ENCODE data around the gene CD2BP2.
"Not testable (repeated sequence)": the region's sequence is repeated elsewhere in the genome, so short reads cannot be mapped to it uniquely, and the experiment has no call there.

CD2BP2 gene

DNA sequence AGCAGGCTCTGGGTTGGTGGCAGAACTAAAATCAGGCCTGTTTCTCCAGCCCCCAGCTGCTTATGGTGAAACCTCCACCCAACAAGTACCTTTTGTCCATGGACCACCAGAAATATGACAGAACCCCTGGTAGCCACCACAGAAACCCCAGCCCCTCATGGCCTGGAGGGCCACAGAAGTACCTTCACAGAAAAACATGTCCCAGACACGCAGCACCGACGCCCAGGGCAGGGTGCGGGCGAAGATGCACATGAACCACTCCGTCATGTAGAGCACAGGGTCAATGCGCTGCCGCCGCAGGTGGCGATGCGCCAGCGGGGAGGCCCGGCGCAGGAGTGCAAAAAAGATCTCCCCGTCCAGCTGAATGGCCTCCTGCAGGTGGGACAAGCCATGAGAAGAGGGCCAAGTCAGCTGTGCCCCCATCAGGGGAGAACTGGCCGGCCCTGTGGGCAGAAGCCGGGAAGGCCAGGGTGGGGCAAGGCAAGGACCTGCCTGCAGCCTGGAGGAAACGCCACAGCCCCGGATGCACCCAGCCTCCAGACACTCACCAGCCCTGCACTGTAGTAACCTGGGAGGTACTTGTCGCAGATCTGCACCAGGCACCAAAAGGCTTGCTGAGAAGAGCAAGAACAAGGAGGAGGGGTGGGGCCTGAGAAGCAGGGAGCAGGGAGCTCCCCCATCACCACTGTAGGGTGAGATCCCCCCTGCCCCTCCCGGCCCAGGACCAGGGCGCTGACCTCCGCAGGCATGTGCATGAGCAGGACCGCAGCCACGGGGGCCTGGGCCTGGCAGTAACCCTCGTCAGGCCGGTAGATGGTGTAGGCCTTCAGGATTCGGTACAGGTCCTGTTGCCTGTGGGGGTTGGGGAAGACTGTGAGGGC lies 4.1 kb upstream of the CD2BP2 start:
- DNase-seq: no peak

DNA sequence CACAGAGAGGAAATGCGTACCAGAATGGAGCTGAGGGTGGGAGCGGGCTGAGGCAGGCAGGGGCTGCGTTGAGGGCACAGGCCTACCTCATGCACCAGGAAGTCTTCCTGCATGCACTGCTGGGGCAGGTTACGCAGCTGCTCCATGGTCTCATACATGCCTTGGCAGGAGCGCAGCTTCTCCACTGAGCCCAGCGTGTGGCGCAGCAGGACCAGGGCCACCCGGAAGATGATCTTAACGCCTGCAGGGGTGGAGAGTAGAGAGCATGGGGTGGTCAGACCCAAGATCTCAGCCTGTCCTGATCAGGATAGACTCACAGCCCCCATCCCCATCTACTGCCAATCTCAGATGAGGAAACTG lies 3.4 kb upstream of the CD2BP2 start:
- DNase-seq: no peak

DNA sequence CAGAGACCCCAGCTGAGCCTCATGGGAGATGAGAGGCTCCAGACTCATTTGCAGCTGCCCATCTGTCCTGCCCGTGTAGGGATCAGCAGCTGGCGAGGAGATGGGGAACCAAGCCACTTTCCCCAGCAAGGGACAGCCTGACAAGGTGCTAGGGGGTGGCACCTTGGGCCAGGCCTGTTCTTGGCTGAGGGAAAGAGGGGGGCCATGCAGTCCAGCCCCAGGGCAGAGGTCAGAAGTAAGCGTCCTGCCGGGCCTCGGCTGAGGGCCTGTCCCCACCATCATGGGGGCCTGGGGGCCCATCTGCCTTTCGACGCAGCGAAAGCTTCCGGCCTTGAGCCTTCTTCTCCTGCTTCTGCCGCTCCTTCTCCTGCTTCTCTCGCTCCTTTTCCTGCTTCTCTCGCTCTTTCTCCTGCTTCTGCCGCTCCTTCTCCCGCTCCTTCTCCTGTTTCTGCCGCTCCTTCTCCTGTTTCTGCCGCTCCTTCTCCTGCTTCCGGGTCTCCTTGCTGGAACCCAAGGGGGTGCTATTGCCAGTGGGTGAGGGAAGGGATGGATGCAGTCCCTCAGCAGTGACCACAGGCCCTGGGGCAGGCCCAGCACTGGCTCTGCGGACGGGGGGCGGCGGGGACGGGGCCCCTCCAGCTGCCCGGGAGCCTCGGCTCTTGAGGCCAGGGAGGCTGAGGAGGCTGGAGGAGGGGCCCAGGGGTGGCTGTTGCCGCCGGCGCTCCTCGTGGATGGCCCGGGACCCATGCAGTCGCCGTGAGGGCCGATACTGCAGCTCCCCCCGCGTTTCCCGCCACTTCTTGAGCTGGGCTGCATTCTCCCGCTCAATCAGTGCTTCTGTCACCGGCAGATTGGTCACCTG lies 2.8 kb upstream of the CD2BP2 start:
- DNase-seq: no peak

DNA sequence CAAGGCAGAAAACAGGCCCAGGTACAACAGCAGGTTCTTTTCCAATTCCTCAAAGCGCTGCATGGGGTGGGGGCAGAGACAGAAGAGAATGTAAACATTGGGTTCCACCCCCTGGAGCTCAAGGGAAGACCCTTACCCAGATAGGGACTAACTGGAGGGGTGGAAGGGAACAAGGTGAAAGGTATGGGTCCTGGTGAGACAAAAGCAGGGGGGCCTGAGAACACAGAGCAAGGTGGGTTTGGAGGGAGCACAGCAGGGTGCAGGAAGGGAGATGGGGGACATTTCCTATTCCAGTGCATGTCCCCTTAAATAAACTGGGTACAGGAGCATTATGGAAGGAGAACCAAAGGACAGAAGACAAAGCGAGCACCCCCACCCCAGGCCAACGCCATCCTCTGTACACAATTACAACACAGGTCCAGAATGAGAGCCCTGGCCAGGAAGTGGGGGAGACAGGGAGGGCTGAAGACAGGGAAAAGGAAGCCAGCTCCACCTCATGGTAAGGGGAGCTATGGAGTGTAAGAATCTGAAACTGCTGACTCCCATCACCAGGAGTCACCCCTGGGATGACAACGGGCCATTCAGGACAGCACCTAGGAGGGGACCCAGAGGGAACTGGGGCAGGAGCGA lies 2.1 kb upstream of the CD2BP2 start:
- DNase-seq: no peak

DNA sequence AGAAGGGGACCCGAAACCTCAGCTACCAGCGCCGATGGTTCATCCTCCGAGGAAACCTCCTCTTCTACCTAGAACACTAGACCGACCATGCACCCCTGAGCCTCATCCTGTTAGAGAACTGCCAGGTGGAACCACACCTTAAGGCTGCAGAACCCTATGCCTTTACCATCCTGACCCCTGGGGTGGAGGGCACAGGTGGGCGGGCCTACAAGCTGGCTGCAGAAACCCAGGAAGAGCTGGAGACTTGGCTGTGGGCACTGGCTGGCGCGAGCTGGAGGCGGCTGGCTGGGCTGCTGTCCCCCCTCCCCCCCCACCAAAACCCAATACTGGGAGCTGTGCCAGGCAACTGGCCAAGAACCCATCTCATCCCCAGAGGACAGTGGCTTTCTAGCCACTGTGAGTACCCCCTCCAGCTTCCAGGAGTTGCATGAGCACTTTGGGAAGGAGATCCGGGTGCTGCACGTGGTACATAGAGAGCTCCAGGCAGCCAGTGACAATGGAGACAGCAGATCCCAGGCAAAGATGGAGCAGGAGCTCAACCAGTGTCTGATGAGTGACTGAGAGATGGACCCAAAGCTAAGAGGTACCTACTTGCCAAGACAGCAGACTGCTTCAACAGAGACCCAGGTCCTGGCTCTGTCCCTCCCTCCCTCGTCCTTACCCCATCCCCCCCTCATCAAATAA lies 1.4 kb upstream of the CD2BP2 start:
- DNase-seq: no peak

DNA sequence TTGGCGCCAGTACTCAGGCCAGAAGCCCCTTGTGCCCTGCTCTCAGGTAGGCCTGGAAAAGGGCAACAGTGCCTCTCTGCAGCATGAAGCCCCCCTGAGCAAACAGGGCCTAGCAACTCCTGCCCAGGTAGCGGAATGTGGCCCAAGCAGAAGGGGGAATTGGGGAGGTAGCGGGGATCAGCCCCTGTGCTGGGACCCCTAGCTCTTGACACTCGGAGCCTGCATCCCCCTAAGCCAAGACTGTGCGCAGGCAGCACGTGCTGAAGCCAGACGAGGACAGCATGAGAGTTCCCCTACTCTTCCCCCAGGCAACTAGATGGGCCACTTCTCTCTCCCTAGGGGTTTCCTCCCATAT lies 823 bp upstream of the CD2BP2 start:
- no peak for DNase-seq

DNA sequence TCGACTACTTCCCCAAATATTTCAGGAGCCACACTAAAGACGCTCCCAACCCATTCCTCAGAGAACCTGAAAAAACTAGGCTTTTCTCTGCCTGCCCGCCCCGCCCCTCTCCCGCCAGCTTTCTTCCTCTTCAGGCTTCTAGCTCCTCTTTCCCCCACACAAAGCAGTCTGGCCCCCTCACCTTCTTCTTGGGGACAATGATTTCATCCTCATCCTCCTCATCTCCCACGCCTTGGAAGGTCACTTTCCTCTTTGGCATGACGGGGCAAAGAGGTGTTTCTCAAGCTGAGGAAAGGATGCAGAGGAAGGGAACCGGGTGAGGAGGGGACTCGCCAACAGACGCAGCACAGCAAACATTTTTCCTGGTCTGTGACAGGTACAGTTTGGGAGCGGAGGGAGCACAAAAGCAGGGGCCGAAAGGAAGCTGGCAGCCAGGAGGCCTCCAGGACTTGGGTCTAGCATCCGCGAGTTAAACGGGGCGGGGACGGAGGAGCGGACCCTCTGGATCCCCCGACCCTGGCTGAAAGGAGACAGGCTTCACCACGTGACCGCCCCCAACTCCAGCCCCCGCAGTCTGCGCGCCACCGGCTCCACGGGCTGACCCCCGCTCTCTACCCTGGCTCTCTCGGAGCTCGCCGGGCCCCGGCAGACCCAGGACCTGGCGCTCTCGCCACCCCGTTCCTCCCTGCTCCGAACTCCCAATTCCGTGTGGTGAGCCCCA lies 525 bp downstream of the CD2BP2 start:
- DNase-seq: no peak

DNA sequence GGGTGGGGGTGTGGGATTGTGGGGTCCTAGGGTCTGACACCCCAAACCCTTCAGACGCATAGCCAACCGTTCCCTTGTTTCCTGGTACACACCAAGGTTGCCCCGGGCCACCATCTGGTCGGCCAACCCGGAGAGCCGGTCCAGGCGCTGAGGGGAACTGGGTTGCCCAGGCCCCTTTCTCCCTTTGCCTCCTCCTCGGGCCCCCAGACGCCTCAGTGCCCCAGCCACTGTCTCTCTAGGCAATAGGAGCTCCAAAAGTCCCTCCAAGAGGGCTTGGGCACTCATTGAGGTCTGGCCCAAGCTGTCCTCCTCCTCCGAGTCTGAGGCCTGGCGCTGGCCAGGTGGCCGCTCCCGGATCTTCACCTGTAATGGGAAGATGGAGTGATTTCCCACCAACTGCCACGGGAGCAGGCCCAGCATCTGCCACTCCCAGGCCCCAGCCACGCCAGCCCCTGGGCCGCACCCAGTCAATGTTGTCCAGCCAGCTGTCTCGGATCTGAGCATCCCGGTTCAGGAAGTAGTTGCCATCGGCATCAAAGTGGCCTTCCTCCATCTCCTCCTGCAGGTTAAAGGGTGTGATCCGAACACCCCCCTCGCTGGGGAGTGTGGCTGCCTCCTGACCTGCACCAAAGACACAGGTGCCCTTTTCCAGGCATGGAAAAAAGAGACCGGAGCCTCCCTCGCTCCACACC lies 1.5 kb downstream of the CD2BP2 start:
- DNase-seq: no peak

DNA sequence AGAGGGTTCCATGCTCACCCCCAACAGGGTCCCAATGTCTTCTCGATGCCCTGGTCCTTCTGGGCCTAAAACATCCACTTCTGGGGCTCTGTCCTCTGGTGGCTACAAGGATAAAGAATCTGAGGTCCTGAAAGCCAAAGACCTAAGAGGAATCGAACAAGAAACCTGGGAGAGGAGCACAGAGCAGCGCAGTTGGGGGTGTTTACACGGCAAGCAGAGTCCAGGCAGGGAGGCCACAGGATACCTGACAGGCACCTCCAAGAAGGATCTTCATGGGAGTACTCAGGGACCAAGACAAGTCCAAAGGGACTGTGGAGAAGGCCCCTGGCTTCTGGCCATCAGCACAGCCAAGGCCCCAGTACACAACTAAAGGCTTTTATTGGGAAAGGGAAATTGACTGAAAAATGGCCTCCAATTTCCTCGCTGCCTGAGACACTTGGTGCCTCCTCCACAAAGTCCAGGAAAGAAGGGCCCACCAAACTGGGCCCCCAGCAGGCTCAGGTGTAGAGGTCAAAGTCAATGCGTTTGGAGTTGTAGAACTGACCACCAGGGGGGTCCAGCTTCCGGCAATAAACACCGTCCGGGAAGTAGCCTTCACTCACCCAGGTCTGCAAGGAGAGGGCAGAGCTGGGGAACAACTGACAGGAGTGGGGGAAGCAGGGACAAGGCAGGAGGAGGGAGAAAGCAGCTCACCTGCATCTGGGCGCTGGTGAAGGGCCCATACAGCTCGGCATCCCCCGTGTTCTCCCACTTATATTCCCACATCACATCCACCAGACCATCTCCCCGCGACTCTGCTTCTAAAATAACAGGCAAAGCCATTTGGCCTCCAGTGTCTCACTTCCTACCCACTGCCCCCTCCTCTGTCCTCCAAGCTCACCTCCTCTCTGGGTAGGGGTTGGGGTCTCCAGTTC lies 2.4 kb downstream of the CD2BP2 start:
- DNase-seq: no peak

DNA sequence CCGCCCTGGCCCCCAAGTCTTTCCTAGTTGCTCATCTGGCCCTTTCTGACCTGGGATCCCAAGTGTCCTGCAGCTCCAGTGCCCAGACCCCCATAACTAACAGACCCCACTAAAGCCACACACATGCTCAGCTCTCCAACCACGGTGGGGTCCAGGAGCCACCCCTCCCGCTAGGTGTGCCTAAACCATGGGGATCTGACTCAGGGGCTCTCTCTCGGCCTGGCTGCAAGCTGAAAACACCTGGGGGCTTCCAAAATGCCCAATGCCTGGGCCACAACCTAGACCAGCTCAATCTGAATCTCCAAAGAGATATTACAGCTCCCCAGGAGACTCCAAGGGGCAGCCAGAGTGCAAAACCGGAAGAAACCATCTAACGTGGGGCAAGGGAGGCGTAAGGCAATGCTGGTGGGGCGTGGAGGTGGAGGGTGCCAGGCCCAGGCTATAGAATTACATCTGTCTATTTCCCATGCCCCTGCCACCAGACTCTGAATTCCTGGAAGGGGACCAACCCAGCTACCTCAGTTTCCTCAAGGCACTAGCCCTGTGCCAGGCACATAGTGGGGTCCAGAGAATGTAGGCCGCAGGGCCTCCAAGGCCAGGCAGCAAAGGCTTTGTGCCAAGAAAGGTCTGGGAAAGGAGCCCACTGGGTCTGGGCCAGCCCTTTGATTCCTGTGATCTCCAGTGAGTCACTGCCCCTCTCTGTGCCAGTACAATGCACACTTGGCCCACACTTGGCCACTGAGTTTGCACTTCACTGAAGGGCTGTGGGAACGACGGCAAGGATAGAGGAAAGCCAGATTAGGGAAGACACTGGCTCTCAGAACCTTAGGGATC lies 3.3 kb downstream of the CD2BP2 start:
- DNase-seq: no peak

DNA sequence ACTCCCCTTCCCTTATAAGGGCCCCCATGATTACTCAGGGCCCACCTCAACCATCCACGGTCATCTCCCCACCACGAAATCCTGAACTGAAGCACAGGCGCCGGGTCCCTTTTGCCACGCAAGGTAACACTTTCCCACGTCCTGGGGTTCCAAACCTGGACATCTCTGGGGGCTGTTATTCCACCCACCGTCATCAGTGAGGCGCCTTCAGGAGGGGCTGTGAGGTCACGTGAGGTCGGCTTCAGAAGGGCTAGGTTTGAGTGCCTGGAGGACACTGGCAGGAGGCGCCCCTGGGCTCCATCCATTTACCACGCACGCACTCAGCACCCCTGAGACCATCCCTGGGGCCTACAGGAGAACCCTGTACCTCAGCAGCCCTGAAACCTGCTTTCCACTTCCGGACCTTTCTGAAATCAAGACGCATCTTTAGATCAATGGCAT lies 4.1 kb downstream of the CD2BP2 start:
- DNase-seq: no peak

DNA sequence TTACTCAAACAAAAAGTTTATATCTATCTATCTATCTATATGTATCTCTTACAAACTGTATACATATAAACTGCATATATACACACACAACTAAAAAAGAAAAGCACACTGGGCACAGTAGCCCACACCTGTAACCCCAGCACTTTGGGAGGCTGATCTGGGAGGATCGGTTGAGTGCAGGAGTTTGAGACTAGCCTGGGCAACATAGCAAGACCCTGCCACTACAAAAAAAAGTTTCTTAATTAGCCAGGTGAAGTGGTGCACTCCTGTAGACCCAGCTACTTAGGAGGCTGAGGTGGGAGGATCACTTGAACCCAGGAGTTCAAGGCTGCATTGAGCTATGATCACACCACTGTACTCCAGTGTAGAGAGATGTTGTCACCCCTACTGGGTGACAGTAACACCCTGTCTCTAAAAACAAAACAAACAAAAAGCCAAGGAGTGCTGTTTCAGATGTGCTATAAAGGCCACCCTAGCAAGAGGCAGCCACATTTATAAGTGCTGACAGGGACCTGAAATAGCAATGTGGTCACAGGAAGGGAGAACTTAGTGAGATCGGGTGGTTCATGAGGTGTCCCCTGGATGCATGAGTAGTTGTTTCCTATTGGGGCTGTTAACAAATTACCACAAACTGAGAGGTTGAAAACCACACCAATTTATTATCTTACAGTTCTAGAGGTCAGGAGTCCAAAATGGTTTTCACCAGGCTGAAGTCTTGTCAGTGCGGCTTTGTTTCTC lies 4.8 kb downstream of the CD2BP2 start:
- DNase-seq: no peak

DNA sequence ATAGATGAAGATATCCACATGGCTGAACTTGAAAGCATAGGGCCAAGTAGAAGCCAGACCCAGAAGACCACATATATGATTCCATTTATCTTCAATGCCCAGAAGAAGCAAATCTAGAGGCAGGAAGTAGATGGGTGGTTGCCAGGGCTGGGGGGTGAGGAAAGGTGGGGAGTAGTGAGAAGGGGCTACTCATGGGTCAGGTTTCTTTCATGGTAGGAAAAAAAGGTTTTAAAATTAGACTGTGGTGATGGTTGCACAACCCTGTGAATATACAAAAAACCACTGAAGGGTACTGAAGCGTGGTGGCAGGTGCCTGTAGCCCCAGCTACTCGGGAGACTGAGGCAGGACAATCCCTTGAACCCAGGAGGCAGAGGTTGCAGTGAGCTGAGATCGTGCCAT lies 5.4 kb downstream of the CD2BP2 start:
- DNase-seq: no peak

DNA sequence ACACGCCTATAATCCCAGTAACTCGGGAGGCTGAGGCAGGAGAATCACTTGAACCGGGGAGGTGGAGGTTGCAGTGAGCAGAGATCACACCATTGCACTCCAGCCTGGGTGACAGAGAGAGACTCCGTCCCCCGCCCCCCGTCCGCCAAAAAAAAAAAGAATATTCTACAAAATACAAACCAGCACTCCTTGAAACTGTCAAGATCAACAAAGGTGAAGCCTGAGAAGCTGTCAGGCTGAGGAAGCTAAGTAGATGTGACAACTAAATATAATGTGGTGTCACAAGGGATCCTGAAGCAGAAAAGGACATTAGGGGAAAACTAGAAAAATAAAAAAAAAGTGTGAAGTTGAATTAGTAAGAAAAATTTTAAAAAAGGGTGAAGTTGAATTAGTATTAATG lies 6.2 kb downstream of the CD2BP2 start:
- no peak for DNase-seq

DNA sequence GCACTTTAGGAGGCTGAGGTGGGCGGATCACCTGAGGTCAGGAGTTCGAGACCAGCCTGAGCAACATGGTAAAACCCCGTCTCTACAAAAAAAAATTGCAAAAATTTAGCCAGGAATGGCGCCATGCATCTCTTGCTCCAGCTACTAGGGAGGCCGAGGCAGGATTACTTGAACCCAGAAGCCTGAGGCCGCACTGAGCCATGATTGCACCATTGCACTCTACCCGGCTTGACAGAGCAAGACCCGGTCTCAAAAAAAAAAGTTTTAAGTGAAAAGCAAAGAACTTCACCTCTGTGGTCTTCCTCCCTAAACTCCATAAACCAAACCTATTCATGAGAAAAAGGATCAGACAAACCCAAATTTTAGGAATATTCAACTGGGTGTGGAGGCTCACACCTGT lies 7.0 kb downstream of the CD2BP2 start:
- no peak for DNase-seq

DNA sequence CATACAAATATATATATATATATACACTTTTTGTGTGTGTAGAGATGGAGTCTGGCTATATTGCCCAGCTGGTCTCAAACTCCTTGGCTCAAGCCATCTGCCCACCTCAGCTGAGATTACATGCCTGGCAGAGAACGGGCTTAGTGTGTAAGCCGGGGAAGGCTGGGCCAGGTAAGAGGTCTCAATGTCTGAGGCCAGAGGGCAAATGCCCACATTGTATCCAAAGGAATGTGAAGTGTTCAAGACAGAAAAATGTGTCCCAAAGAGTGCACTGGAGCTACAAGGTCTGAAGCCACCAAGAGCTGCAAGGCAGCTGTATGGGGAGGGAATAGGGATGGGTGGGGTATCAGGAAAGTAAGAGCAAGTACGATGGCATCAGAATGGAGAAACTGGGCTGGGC lies 8.8 kb downstream of the CD2BP2 start:
- DNase-seq: no peak

DNA sequence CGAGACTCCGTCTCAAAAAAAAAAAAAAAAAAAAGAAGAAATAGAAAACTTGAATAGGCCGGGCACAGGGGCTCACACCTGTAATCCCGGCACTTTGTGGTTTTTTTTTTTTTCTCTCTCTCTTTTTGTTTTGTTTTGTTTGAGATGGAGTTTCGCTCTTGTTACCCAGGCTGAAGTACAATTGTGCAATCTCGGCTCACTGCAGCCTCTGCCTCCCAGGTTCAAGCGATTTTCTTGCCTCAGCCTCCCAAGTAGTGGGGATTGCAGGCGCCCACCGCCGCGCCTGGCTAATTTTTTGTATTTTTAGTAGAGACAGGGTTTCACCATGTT lies 11.7 kb downstream of the CD2BP2 start:
- not testable (repeated sequence) for DNase-seq

DNA sequence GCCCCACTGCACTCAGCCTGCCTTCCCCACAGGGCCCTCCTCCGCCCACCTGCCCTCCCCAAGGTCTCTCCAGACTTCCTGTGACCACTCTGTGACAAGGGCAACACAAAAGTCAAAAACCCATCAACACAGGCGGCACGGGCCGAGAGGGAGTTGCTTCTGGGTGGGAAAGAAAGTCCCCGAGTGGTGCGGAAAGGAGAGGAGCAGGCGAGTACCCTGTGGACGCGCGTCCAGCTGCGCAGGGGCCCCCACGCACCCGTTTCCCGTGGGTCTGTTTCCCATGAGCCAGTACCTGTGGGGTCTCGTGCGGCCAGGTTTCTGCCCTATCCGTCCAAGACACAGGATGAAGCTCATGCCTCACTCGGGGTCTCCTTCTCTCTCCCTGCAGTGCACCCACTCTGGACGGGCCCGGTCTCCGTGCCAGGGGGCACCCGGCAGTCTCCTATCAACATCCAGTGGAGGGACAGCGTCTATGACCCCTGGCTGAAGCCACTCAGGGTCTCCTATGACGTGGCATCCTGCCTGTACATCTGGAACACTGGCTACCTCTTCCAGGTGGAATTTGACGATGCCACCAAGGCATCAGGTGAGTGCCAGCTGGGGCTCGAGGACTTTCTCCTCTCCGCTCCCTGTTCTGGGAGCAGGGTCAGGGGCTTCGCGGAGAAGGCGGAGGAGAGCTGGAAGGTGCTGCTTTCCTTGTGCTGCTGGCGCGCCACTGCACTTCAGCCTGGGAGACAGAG lies 12.2 kb downstream of the CD2BP2 start:
- no peak for DNase-seq
